ENCODE measurements around the gene GMDS. TPM values are rescaled to one million over a fixed set of nuclear protein-coding genes. Genes with fewer than 3 reads are reported as not detected.
A peak's percentile ranks its signal among the peaks of the same experiment; 100 is the strongest.

GMDS gene
- total RNA-seq, 1 donor from 2014 or later: 30.2 TPM

- intact Hi-C loops (cut with DNase I): no loop called here
Observed at GRCh38 chr6:1580109-1580508, 665.3 kb downstream of the GMDS start.

GRCh38 chr6:1579096-1579495 is 666.3 kb downstream of the GMDS start:
- intact Hi-C loops (cut with DNase I): no loop called here
- Histone ChIP-seq H3K4me1 (no peaks in the 10 kb centered on the region), H3K4me3 (no peak overlapping the region), H3K9me3 (no peaks in the 10 kb centered on the region), H3K36me3 (no peaks in the 10 kb centered on the region), H3K27ac (no peak overlapping the region), H3K27me3 (no peaks in the 10 kb centered on the region)
- no peak for TF ChIP-seq POLR2A (IDR thresholded peaks at IDR 0.05)
- DNase-seq (ENCODE audit: extremely low spot score in 2 of 2): peak in 1 of 2 donors; percentile 37

More at GRCh38 chr6:1580109-1580508, 665.3 kb downstream of the GMDS start:
- no peak overlapping the region for H3K27ac ChIP-seq
- no peaks in the 10 kb centered on the region for H3K4me1 ChIP-seq
- H3K9me3 ChIP-seq: no peaks in the 10 kb centered on the region
- TF ChIP-seq POLR2A (IDR thresholded peaks at IDR 0.05): no peak
- no peak for TF ChIP-seq CTCF (IDR thresholded peaks at IDR 0.05)
- no peak for TF ChIP-seq POLR2AphosphoS5 (IDR thresholded peaks at IDR 0.05; ENCODE audit: insufficient read depth in 1 of 2, low read depth in 1 of 2)
- no peaks in the 10 kb centered on the region for H3K36me3 ChIP-seq
- no peak for DNase-seq (ENCODE audit: extremely low spot score in 2 of 2)
- H3K4me3 ChIP-seq: no peak overlapping the region
- no peaks in the 10 kb centered on the region for H3K27me3 ChIP-seq

GRCh38 chr6:1577896-1578745 is 667.3 kb downstream of the GMDS start:
- peak in 1 of 2 donors; percentile 27 for DNase-seq (ENCODE audit: extremely low spot score in 2 of 2)
- no peak overlapping the region for H3K27ac ChIP-seq
- TF ChIP-seq POLR2AphosphoS5 (IDR thresholded peaks at IDR 0.05; ENCODE audit: insufficient read depth in 1 of 2, low read depth in 1 of 2) (no peak), POLR2A (IDR thresholded peaks at IDR 0.05) (no peak), CTCF (IDR thresholded peaks at IDR 0.05) (no peak)

GRCh38 chr6:1577146-1577680 is 668.2 kb downstream of the GMDS start:
- Histone ChIP-seq H3K36me3 (no peaks in the 10 kb centered on the region), H3K4me1 (no peaks in the 10 kb centered on the region), H3K27me3 (no peaks in the 10 kb centered on the region), H3K9me3 (no peaks in the 10 kb centered on the region), H3K4me3 (no peak overlapping the region), H3K27ac (no peak overlapping the region)
- intact Hi-C loops (cut with DNase I): no loop called here
- peak; percentile 64 to 70 for DNase-seq (ENCODE audit: extremely low spot score in 2 of 2)
- TF ChIP-seq CTCF (IDR thresholded peaks at IDR 0.05): no peak
- TF ChIP-seq POLR2AphosphoS5 (IDR thresholded peaks at IDR 0.05; ENCODE audit: insufficient read depth in 1 of 2, low read depth in 1 of 2): no peak
- TF ChIP-seq POLR2A (IDR thresholded peaks at IDR 0.05): no peak

More at GRCh38 chr6:1577896-1578745, 667.3 kb downstream of the GMDS start:
- no peak overlapping the region for H3K4me3 ChIP-seq
- no peaks in the 10 kb centered on the region for H3K36me3 ChIP-seq
- no peaks in the 10 kb centered on the region for H3K27me3 ChIP-seq
- no peaks in the 10 kb centered on the region for H3K9me3 ChIP-seq
- intact Hi-C loops (cut with DNase I): no loop called here
- no peaks in the 10 kb centered on the region for H3K4me1 ChIP-seq

GRCh38 chr6:1576711-1577110 is 668.7 kb downstream of the GMDS start:
- peak in 1 of 2 donors; percentile 54 for DNase-seq (ENCODE audit: extremely low spot score in 2 of 2)
- Histone ChIP-seq H3K4me3 (no peak overlapping the region), H3K36me3 (no peaks in the 10 kb centered on the region), H3K27me3 (no peaks in the 10 kb centered on the region), H3K9me3 (no peaks in the 10 kb centered on the region), H3K27ac (no peak overlapping the region), H3K4me1 (no peaks in the 10 kb centered on the region)
- intact Hi-C loops (cut with DNase I): no loop called here
- TF ChIP-seq POLR2A (IDR thresholded peaks at IDR 0.05) (no peak), CTCF (IDR thresholded peaks at IDR 0.05) (no peak)

All from vagina (tissue), 2 donors.